Pulmonary artery endothelial cell (primary cell): ENCODE results near the gene RAX. TPM values are rescaled to one million over a fixed set of nuclear protein-coding genes. Genes with fewer than 3 reads are reported as not detected.

ENCODE experiments used
- total RNA-seq: library from RNA; depleted of rRNA; stranded (reverse); fragments of >200 nt; gene quantifications from 2 replicates; pipeline ENCODE4 v1.2.3, GENCODE V29; 2014

Gene RAX
- total RNA-seq, 1 donor from 2014 or later: not detected

Other genes with a start within 250 kb of the RAX start
- 20.9 and 27.2 TPM in 2 replicates for gene SEC11C, start 133.6 kb downstream of the RAX start, total RNA-seq
- gene GRP, start 53.3 kb downstream of the RAX start, total RNA-seq: not detected in 2 replicates
- gene CPLX4, start 45.2 kb upstream of the RAX start, total RNA-seq: not detected in 2 replicates
- gene LMAN1, start 85.8 kb upstream of the RAX start, total RNA-seq: 135 and 167 TPM in 2 replicates